Neutrophil (primary cell): ENCODE data around the gene FBXO2.
"Not testable (repeated sequence)": the region's sequence is repeated elsewhere in the genome, so short reads cannot be mapped to it uniquely, and the experiment has no call there.

Experiments used
- H3K27ac ChIP-seq: fragments of 200-600 bp; sonication (generic); 2 replicates; pipeline ENCODE4 v1.5.1; 2016; ENCODE audit warnings: mild to moderate bottlenecking, moderate library complexity
- H3K27me3 ChIP-seq: fragments of 200-600 bp; sonication (generic); 2 replicates; pipeline ENCODE4 v1.6.0; 2016; ENCODE audit warnings: mild to moderate bottlenecking
- H3K36me3 ChIP-seq: fragments of 200-600 bp; sonication (generic); 2 replicates; pipeline ENCODE4 v1.5.1; 2017
- H3K4me1 ChIP-seq, 2 experiments: fragments of 200-600 bp in 1 of 2; sonication (generic) in 1 of 2; 1 replicate in 1 of 2; 2 replicates in 1 of 2; pipeline versions ENCODE4 v1.5.1 to v1.6.1; 2013 to 2016; ENCODE audit warnings: low read depth in 1 of 2, low read length in 1 of 2, mild to moderate bottlenecking in 1 of 2, moderate library complexity in 1 of 2; ENCODE audit not compliant: control insufficient read depth in 1 of 2, insufficient read depth in 1 of 2
- H3K4me3 ChIP-seq, 2 experiments: fragments of 200-600 bp in 1 of 2; sonication (generic) in 1 of 2; 1 replicate in 1 of 2; 2 replicates in 1 of 2; pipeline ENCODE4 v1.5.1; 2013 to 2016; ENCODE audit warnings: low read depth in 1 of 2, low read length in 1 of 2, mild to moderate bottlenecking in 1 of 2, moderate library complexity in 1 of 2
- H3K9me3 ChIP-seq: fragments of 200-600 bp; sonication (generic); 2 replicates; pipeline ENCODE4 v1.5.1; 2016
- CTCF ChIP-seq: fragments of 200-600 bp; sonication (generic); IDR thresholded peaks from 2 replicates; pipeline ENCODE4 v1.5.1; 2016; ENCODE audit warnings: antibody characterized with exemption

Gene FBXO2

DNA sequence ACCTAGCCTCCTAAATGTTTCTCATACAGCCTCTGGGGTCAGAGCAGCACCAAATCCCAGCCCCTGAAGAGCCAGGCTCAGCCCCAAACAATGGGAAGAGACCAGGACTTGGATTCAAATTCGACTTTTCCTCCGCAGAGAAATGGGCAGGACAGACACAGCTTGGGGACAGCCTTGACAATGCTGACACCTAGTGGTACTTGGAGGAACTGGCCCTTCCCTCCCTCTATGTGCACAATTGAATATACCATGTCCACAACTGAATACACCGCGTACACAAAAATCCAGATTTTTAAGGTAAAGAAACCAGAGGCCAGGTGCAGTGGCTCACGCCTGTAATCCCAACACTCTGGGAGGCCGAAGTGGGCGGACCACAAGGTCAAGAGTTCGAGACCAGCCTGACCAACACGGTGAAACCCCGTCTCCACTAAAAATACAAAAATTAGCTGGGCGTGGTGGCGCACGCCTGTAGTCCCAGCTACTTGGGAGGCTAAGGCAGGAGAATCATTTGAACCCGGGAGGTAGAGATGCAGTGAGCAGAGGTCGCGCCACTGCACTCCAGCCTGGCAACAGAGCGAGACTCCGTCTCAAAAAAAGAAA, 11.7 kb downstream of the FBXO2 start:
- peak; percentile 89 for TF ChIP-seq CTCF
- H3K27ac ChIP-seq, H3K4me3 ChIP-seq, H3K4me1 ChIP-seq, H3K36me3 ChIP-seq, H3K9me3 ChIP-seq: not testable (repeated sequence)
- peaks cover 62% of the 10 kb centered on the region for H3K27me3 ChIP-seq

GRCh38 chr1:11641776-11642305, 12.4 kb downstream of the FBXO2 start:
- no peaks in the 10 kb centered on the region for H3K36me3 ChIP-seq
- H3K4me3 ChIP-seq = no peak overlapping the region
- H3K27ac ChIP-seq = no peak overlapping the region
- no peaks in the 10 kb centered on the region for H3K9me3 ChIP-seq
- H3K27me3 ChIP-seq = peaks cover 62% of the 10 kb centered on the region
- H3K4me1 ChIP-seq = no peaks in the 10 kb centered on the region
- no peak for TF ChIP-seq CTCF

GRCh38 chr1:11640944-11641343, 13.3 kb downstream of the FBXO2 start:
- Histone ChIP-seq H3K36me3 (no peaks in the 10 kb centered on the region), H3K4me3 (no peak overlapping the region), H3K9me3 (no peaks in the 10 kb centered on the region), H3K4me1 (no peaks in the 10 kb centered on the region), H3K27me3 (peaks cover 68% of the 10 kb centered on the region), H3K27ac (no peak overlapping the region)
- TF ChIP-seq CTCF = no peak

DNA sequence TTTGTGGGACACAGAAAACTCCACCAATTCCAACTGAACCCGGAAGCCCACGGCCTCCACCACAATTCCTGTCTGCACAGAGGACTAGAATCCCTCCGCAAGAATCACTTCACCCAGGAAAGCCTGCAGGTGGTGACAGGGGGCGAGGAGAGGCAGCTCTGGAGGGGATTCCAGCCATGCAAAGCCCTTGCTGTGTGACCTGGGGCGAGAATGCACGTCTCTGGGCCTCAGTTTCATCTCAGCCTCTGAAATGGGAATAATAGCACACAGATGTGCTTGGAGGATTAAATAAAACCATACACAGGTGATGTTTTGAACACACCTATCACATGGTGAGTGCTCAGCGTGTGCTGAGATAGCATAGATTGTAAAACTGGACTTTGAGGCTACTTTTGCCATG, 14.1 kb downstream of the FBXO2 start:
- Histone ChIP-seq H3K27me3 (peaks cover 71% of the 10 kb centered on the region), H3K36me3 (no peaks in the 10 kb centered on the region), H3K4me1 (no peaks in the 10 kb centered on the region), H3K4me3 (no peak overlapping the region), H3K27ac (no peak overlapping the region), H3K9me3 (no peaks in the 10 kb centered on the region)
- TF ChIP-seq CTCF = no peak

GRCh38 chr1:11639372-11639771, 14.9 kb downstream of the FBXO2 start:
- no peaks in the 10 kb centered on the region for H3K4me1 ChIP-seq
- TF ChIP-seq CTCF = no peak
- no peak overlapping the region for H3K27ac ChIP-seq
- H3K4me3 ChIP-seq = no peak overlapping the region
- H3K36me3 ChIP-seq = no peaks in the 10 kb centered on the region
- H3K9me3 ChIP-seq = no peaks in the 10 kb centered on the region
- peaks cover 76% of the 10 kb centered on the region for H3K27me3 ChIP-seq
